Bladder microvascular endothelial cell (primary cell): ENCODE results near the gene BTBD7. TPM values are rescaled to one million over a fixed set of nuclear protein-coding genes. Genes with fewer than 3 reads are reported as not detected.

Source experiments
- total RNA-seq: library from RNA; depleted of rRNA; stranded (reverse); fragments of >200 nt; gene quantifications from 2 replicates; pipeline ENCODE4 v1.2.3, GENCODE V29; 2014

The BTBD7 gene
- 13.9 and 30.8 TPM in 2 replicates for total RNA-seq

DNA sequence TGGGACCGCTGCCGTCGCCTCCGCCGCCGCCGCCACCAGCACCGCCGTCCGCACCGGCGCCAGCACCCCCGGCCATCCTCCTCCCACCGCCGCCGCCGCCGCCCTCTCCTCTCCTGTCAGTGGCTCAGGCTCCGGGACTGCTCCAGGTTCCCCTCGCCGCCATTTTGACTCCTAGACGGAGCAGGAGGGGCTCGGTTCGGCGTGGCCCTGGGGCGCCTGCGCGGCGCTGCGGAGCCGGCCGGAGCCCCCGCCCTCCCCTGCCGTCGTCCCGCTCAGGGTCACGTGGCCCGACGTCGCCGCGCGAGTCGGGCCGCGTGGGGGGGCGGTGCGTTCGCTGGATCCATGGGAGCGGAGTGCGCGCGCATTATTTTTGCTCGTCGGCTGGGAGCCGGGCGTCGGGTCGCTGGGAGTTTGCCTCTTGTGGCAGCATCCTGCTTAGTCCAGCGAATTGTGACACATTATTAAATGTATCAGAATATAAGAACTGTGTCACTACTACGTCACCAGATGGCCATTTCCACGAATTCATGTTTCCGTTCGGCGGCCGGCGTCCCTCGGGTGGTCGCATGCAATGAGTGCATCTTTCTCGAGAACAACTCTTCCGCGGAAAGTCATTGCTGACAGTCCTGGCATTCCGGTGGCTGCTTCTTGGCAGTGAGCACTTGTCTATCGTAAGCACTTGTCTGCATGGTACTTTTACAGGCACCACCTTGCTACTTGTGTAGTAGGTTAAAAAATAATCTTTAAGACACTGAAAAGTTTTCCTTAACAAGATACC, at the start of gene BTBD7:
TSS of gene BTBD7 (minus strand) at position 184 of the 778 bp plus-strand sequence. CDS start 36,985 bp downstream, outside the sequence.

GRCh38 chr14:93346926-93347721, 14.3 kb upstream of the BTBD7 start, which contains the start of gene COX8C:
TSS of gene COX8C (plus strand) at chr14:93347182. CDS start at chr14:93347269, 87 bp downstream.

GRCh38 chr14:93206793-93207467, 125.9 kb downstream of the BTBD7 start, which contains the start of the genes GON7 and UBR7:
TSS of gene GON7 (minus strand) at chr14:93207065. CDS start at chr14:93207037, 28 bp downstream.
TSS of gene UBR7 (plus strand) at chr14:93207256. CDS start at chr14:93207292, 36 bp downstream.

Other genes with a start within 250 kb of the BTBD7 start
- gene ITPK1, start 217.1 kb downstream of the BTBD7 start, total RNA-seq = 18.1 and 34.5 TPM in 2 replicates
- gene MOAP1, start 148.1 kb downstream of the BTBD7 start, total RNA-seq = 14.1 and 27.1 TPM in 2 replicates
- 5.2 and 12.2 TPM in 2 replicates for gene LYSET, start 147.7 kb downstream of the BTBD7 start, total RNA-seq
- 13.6 and 16.0 TPM in 2 replicates for gene GON7, start 126.0 kb downstream of the BTBD7 start, total RNA-seq
- 41.4 and 58.7 TPM in 2 replicates for gene UBR7, start 125.8 kb downstream of the BTBD7 start, total RNA-seq
- not detected in 2 replicates for gene COX8C, start 14.1 kb upstream of the BTBD7 start, total RNA-seq
- 0.06 TPM in 1 of 2 replicates, not detected in the other for gene UNC79, start 97.9 kb upstream of the BTBD7 start, total RNA-seq